ES-I3 (cell line): ENCODE results near the gene PAM.

Experiments used
- H3K36me3 ChIP-seq: 2 replicates; pipeline ENCODE4 v1.6.1; 2013; ENCODE audit warnings: mild to moderate bottlenecking, low read length, control low read depth, moderate library complexity; ENCODE audit not compliant: insufficient read depth
- H3K4me1 ChIP-seq: 2 replicates; pipeline ENCODE4 v1.6.1; 2013; ENCODE audit warnings: mild to moderate bottlenecking, control low read depth, low read length; ENCODE audit not compliant: insufficient read depth
- H3K9ac ChIP-seq: 2 replicates; pipeline ENCODE4 v1.6.1; 2013; ENCODE audit warnings: low read depth, mild to moderate bottlenecking, low read length, moderate library complexity
- H3K9me3 ChIP-seq: 2 replicates; pipeline ENCODE4 v1.6.1; 2013; ENCODE audit warnings: mild to moderate bottlenecking, low read length, moderate library complexity; ENCODE audit not compliant: control insufficient read depth, insufficient read depth

PAM gene

GRCh38 chr5:102858808-102859207 lies 103.7 kb downstream of the PAM start:
- Histone ChIP-seq H3K36me3 (no peaks in the 10 kb centered on the region), H3K4me1 (peaks cover 5% of the 10 kb centered on the region; the same call in 1 of the 2 replicates), H3K9ac (no peak overlapping the region), H3K9me3 (no peaks in the 10 kb centered on the region)

- Histone ChIP-seq H3K9me3 (no peaks in the 10 kb centered on the region), H3K4me1 (peaks cover 6% of the 10 kb centered on the region; the same call in 1 of the 2 replicates)
Measured at GRCh38 chr5:102860035-102860434, 104.9 kb downstream of the PAM start.

GRCh38 chr5:102863058-102863457 lies 108.0 kb downstream of the PAM start:
- Histone ChIP-seq H3K4me1 (peaks cover 15% of the 10 kb centered on the region; the same call in 1 of the 2 replicates), H3K9me3 (no peaks in the 10 kb centered on the region), H3K36me3 (no peaks in the 10 kb centered on the region), H3K9ac (no peak overlapping the region)

More at GRCh38 chr5:102860035-102860434, 104.9 kb downstream of the PAM start:
- H3K9ac ChIP-seq: no peak overlapping the region
- H3K36me3 ChIP-seq: no peaks in the 10 kb centered on the region

- Histone ChIP-seq H3K9me3 (no peaks in the 10 kb centered on the region), H3K4me1 (peaks cover 15% of the 10 kb centered on the region; the same call in 1 of the 2 replicates), H3K36me3 (no peaks in the 10 kb centered on the region), H3K9ac (no peak overlapping the region)
Measured at GRCh38 chr5:102863764-102864560, 108.9 kb downstream of the PAM start.

- Histone ChIP-seq H3K4me1 (peaks cover 15% of the 10 kb centered on the region; the same call in 1 of the 2 replicates), H3K36me3 (no peaks in the 10 kb centered on the region), H3K9ac (peak overlapping the region; percentile 89), H3K9me3 (no peaks in the 10 kb centered on the region)
Measured at GRCh38 chr5:102865171-102865509, 110.0 kb downstream of the PAM start.

- H3K9me3 ChIP-seq: no peaks in the 10 kb centered on the region
- peak overlapping the region; percentile 89 for H3K9ac ChIP-seq
- H3K36me3 ChIP-seq: no peaks in the 10 kb centered on the region
- H3K4me1 ChIP-seq: peaks cover 15% of the 10 kb centered on the region; the same call in 1 of the 2 replicates
Measured at GRCh38 chr5:102865510-102866236, 110.6 kb downstream of the PAM start.

GRCh38 chr5:102866237-102866600 lies 111.1 kb downstream of the PAM start:
- H3K9ac ChIP-seq: peak overlapping the region; percentile 89
- H3K4me1 ChIP-seq: peaks cover 12% of the 10 kb centered on the region; the same call in 1 of the 2 replicates
- H3K9me3 ChIP-seq: no peaks in the 10 kb centered on the region
- no peaks in the 10 kb centered on the region for H3K36me3 ChIP-seq

GRCh38 chr5:102867992-102868662 lies 113.0 kb downstream of the PAM start:
- Histone ChIP-seq H3K9ac (no peak overlapping the region), H3K4me1 (peaks cover 11% of the 10 kb centered on the region; the same call in 1 of the 2 replicates), H3K36me3 (no peaks in the 10 kb centered on the region), H3K9me3 (no peaks in the 10 kb centered on the region)

GRCh38 chr5:102869230-102869629 lies 114.1 kb downstream of the PAM start:
- Histone ChIP-seq H3K9ac (no peak overlapping the region), H3K4me1 (peaks cover 11% of the 10 kb centered on the region; the same call in 1 of the 2 replicates), H3K36me3 (no peaks in the 10 kb centered on the region), H3K9me3 (no peaks in the 10 kb centered on the region)

GRCh38 chr5:102873379-102873932 lies 118.4 kb downstream of the PAM start:
- Histone ChIP-seq H3K4me1 (no peaks in the 10 kb centered on the region; the same call in 1 of the 2 replicates), H3K9ac (no peak overlapping the region), H3K36me3 (no peaks in the 10 kb centered on the region), H3K9me3 (no peaks in the 10 kb centered on the region)

GRCh38 chr5:102874054-102874453 lies 118.9 kb downstream of the PAM start:
- no peaks in the 10 kb centered on the region for H3K36me3 ChIP-seq
- no peaks in the 10 kb centered on the region for H3K9me3 ChIP-seq
- H3K4me1 ChIP-seq: no peaks in the 10 kb centered on the region; the same call in 1 of the 2 replicates
- no peak overlapping the region for H3K9ac ChIP-seq

GRCh38 chr5:102875721-102876123 lies 120.6 kb downstream of the PAM start:
- H3K36me3 ChIP-seq: no peaks in the 10 kb centered on the region
- H3K9me3 ChIP-seq: no peaks in the 10 kb centered on the region
- H3K4me1 ChIP-seq: no peaks in the 10 kb centered on the region; the same call in 1 of the 2 replicates
- no peak overlapping the region for H3K9ac ChIP-seq

- H3K9ac ChIP-seq: no peak overlapping the region
- H3K36me3 ChIP-seq: no peaks in the 10 kb centered on the region
- H3K4me1 ChIP-seq: no peaks in the 10 kb centered on the region; the same call in 1 of the 2 replicates
Measured at GRCh38 chr5:102876610-102877009, 121.5 kb downstream of the PAM start.

GRCh38 chr5:102879741-102880140 lies 124.6 kb downstream of the PAM start:
- Histone ChIP-seq H3K36me3 (no peaks in the 10 kb centered on the region), H3K9me3 (no peaks in the 10 kb centered on the region), H3K9ac (no peak overlapping the region), H3K4me1 (no peaks in the 10 kb centered on the region; the same call in 1 of the 2 replicates)

More at GRCh38 chr5:102876610-102877009, 121.5 kb downstream of the PAM start:
- no peaks in the 10 kb centered on the region for H3K9me3 ChIP-seq
